CD4-positive, alpha-beta T cell treated with Interleukin-6 at 100 ng/mL for 8 hours (primary cell): ENCODE measurements around the gene ZDHHC15.
A peak's percentile ranks its signal among the peaks of the same experiment; 100 is the strongest.
"Not testable (repeated sequence)": the region's sequence is repeated elsewhere in the genome, so short reads cannot be mapped to it uniquely, and the experiment has no call there.

Experiments used
- DNase-seq: peaks from one replicate; pipeline ENCODE4 v3.0.0-alpha.2; 2020; ENCODE audit warnings: mixed read lengths, low spot score

The ZDHHC15 gene, protein sequence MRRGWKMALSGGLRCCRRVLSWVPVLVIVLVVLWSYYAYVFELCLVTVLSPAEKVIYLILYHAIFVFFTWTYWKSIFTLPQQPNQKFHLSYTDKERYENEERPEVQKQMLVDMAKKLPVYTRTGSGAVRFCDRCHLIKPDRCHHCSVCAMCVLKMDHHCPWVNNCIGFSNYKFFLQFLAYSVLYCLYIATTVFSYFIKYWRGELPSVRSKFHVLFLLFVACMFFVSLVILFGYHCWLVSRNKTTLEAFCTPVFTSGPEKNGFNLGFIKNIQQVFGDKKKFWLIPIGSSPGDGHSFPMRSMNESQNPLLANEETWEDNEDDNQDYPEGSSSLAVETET

DNA sequence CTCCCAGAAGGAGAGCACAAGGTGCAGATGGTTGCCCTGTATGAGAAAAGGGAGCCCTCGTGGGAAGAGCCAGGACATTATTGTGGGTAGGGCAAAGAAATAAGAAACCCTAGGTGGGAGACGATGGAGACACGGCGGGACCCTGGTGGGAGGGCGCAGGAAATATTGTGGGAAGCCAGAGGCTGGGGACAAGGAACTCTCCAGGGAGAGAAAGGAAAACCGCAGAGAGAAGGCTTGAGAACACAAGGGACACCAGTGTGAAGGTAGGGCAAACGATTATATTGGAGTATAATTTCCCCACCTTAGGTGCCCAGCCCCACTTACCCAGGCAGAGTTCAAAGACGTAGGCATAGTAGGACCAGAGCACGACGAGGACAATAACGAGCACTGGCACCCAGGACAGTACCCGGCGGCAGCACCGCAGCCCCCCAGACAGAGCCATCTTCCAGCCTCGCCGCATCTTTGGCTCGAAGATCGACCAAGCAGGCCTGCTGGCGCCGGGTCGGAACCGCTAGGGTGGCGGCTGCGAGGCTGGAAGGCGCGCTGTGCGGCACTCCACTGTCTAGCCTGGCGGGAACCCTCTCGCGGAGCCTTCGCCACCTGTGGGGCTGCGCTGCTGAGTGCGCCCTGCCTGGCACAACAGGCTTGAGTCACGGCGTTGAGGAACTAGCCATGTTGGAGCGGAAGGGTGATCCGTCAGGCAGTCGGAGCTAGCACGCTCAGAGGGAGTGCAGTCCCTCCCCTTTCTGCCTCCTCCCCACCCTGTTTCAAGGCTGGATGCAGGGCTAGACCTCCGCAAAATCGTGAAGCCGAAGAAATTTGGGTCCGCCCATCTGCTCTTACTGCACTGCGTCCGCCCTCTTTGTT lies at the start of gene ZDHHC15:
Gene ZDHHC15, minus strand, starts transcription at position 473 of the 867 bp plus-strand sequence. Its CDS starts 13 bp downstream, at position 460.
- DNase-seq = peak; percentile 38

GRCh38 chrX:75560544-75560943 lies 37.7 kb upstream of the ZDHHC15 start:
- DNase-seq = not testable (repeated sequence)

- no peak for DNase-seq
Observed at GRCh38 chrX:75547783-75548182, 24.9 kb upstream of the ZDHHC15 start.

GRCh38 chrX:75546724-75547511 lies 24.1 kb upstream of the ZDHHC15 start:
- no peak for DNase-seq

DNA sequence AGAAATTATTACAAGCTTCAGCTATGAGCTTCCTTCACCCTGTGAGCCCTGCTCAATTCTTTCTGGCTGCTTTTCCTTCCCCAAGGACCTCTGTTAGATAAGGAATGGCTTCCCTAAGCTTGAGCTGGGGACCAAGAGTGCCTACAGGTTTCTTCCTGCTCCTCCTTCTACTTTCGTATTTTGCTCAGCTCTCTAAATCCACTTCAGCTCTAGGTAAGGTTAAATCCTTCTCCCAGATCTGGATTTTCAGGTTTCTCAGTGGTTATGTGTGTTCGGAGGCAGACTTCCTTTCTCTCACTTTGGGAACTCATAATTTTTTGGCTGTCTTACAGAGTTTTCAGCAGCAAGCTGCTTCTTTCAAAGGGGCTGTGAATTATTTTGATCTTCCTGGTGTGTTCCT lies 21.9 kb upstream of the ZDHHC15 start:
- no peak for DNase-seq

DNA sequence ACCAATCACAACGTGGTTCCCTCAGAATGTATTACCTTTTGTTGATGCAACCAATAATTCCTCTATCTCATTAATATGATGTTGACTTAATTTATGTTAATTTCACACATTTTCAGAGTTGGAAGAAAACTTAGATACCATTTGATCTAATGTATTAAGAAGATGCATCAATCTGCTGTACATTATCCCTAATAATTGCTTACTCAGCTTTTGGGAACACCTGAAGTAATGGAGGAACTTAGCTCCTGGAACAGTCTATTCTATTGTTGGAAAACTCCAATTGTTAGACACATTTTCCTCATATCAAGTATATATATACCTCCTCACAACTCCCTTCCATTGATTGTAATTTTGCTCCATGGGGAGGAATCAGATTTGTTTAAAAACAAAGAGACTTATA lies 38.9 kb downstream of the ZDHHC15 start:
- DNase-seq = no peak

DNA sequence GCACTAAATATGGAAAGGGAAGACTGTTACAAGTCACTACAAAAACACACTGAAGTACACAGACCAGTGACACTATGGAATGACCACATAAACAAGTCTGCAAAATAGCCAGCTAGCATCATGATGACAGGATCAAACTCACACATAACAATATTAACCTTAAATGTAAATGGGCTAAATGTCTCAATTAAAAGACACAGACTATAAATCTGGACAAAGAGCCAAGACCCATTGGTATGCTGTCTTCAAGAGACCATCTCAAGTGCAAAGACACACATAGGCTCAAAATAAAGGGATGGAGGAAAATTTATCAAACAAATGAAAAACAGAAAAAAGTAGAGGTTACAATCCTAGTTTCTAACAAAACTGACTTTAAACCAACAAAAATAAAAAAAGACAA lies 61.1 kb downstream of the ZDHHC15 start:
- not testable (repeated sequence) for DNase-seq

DNA sequence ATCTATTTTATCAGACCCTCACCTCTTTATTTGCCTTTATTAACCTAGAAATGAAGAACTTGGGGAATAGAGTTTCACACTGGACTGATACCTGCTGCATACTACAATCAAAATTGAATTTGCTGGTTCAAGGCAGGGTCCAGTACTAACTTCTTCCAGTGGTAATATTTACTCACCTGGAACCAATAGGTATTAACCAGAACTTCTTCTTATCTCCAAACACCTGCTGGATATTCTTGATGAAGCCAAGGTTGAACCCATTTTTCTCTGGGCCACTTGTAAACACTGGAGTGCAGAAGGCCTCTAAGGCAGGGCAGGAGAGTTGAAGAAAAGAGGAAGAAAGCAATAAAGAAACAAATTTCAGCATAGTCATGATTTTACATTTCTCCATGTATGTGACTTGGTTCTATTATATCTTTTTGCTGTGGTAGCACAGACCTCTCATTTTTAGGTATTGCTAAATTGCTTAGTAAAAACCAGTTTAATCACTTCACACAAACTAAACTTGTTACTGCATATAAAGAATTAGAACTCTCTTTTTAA lies 101.1 kb downstream of the ZDHHC15 start:
- no peak for DNase-seq

DNA sequence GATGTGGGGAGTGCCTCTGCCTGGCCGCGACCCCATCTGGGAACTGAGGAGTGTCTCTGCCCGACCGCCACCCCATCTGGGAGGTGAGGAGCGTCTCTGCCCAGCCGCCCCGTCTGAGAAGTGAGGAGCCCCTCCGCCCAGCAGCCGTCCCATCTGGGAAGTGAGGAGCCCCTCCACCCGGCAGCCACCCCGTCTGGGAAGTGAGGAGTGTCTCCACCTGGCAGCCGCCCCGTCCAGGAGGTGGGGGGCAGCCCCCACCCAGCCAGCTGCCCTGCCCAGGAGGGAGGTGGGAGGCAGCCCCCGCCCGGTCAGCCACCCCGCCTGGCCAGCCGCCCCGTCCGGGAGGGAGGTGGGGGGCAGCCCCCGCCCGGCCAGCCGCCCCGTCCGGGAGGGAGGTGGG lies 115.7 kb downstream of the ZDHHC15 start:
- not testable (repeated sequence) for DNase-seq

GRCh38 chrX:75390470-75390869 lies 132.4 kb downstream of the ZDHHC15 start:
- DNase-seq = no peak

- DNase-seq = no peak
Observed at GRCh38 chrX:75369721-75370120, 153.1 kb downstream of the ZDHHC15 start.

DNA sequence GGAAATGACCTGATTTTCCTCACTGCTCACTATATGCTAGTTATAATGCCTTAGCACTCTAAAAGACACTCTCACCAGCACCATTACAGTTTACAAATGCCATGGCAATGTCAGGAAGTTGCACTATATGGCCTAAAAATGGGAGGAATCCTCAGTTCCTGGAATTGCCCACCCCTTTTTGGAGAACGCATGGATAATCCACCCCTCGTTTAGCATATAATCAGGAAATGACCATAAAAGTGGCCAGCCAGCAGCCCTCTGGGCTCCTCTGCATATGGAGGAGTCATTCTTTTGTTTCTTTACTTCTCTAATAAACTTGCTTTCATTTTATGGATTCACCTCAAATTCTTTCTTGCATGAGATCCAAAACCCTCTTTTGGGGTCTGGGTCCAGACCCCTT lies 156.0 kb downstream of the ZDHHC15 start:
- DNase-seq = no peak

GRCh38 chrX:75365243-75365975 lies 157.4 kb downstream of the ZDHHC15 start:
- no peak for DNase-seq

DNA sequence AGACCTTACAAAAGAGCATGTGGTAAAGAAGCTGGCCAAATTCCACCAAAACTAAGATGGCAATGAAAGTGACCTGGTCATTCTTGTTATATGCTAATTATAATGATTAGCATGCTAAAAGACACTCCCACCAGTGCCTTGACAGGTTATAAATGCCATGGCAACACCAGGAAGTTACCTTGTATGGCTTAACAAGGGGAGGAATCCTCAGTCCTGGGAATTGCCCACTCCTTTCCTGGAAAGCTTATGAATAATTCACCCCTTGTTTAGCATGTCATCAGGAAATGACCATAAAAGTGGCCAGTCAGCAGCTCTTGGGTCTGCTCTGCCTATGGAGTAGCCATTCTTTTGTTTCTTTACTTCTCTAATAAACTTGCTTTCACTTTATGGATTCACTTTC lies 161.0 kb downstream of the ZDHHC15 start:
- no peak for DNase-seq

DNA sequence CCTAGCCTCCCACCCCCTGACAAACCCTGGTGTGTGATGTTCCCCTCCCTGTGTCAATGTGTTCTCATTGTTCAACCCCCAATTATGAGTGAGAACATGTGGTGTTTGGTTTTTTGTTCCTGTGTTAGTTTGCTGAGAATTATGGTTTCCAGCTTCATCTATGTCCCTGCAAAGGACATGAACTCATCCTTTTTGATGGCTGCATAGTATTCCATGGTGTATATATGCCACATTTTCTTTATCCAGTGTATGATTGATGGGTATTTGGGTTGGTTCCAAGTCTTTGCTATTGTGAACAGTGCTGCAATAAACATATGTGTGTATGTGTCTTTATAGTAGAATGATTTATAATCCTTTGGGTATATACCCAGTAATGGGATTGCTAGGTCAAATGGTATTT lies 174.2 kb downstream of the ZDHHC15 start:
- not testable (repeated sequence) for DNase-seq

- DNase-seq = no peak
Observed at GRCh38 chrX:75337525-75337924, 185.3 kb downstream of the ZDHHC15 start.

GRCh38 chrX:75335127-75335458 lies 187.7 kb downstream of the ZDHHC15 start:
- DNase-seq = no peak

GRCh38 chrX:75334407-75335126 lies 188.3 kb downstream of the ZDHHC15 start:
- not testable (repeated sequence) for DNase-seq

DNA sequence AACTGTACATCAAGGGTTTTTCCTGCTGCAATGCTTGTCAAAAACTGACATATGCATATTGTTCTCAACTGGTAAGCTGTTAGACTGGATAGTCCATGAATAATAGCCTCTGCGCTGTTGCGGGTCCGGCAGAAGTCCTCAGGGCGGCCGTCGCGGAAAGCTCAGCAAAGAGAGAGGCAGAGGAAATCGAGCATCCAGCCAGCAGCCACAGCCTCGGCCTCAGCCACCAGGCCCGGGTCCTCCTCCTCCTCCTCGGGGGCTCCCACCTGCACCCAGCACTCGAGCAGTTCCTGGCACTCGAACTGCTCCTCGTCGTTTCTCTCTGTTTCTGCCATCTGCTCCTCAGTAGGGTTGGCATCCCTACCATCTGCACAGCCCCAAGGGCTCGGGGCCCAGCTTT lies 195.2 kb downstream of the ZDHHC15 start:
- no peak for DNase-seq
